Breast epithelium (tissue), 3 donors: ENCODE results near the gene TSR1. TPM values are rescaled to one million over a fixed set of nuclear protein-coding genes. Genes with fewer than 3 reads are reported as not detected.

Experiments used
- total RNA-seq, 3 donors: library from RNA; depleted of rRNA; stranded (reverse); fragments of >200 nt; gene quantifications; one replicate each; pipeline ENCODE4 v1.1.0, GENCODE V29; 2016

TSR1 gene
- total RNA-seq, 3 donors from 2014 or later: 28.8 to 43.6 (median 43.0) TPM

Other genes starting within 250 kb of the TSR1 start
- 10 to 100 TPM; 24.9 to 29.3 (median 29.0) TPM for gene SMG6, start 32.7 kb downstream of the TSR1 start, total RNA-seq
- 10 to 100 TPM in 2 of 3 donors, 1 to 10 TPM in 1; 9.7 to 13.3 (median 10.2) TPM for gene SRR, start 32.5 kb downstream of the TSR1 start, total RNA-seq
- 100 to 1,000 TPM in 1 of 3 donors, 10 to 100 TPM in 2; 27.8 to 125 (median 85.5) TPM for gene SGSM2, start 1.0 kb upstream of the TSR1 start, total RNA-seq
- 10 to 100 TPM in 1 of 3 donors, 1 to 10 TPM in 2; 7.7 to 10.2 (median 8.8) TPM for gene MNT, start 64.6 kb upstream of the TSR1 start, total RNA-seq
- gene METTL16, start 175.4 kb upstream of the TSR1 start, total RNA-seq: 10 to 100 TPM; 25.6 to 46.4 (median 26.9) TPM